GM13976 (cell line): Measurements from ENCODE around the gene POLE3.

ENCODE experiments used
- DNase-seq: peaks from one replicate; pipeline ENCODE4 v3.0.0; 2012; ENCODE audit warnings: low spot score
- CTCF ChIP-seq: IDR thresholded peaks from 2 replicates; pipeline ENCODE4 v1.5.1; 2012; ENCODE audit warnings: borderline replicate concordance, mild to moderate bottlenecking; ENCODE audit not compliant: insufficient read depth; ENCODE audit errors: extremely low read depth, missing control alignments, control extremely low read depth
- in situ Hi-C: fragments of 300-500 bp; cut with MboI; formaldehyde crosslinking; loops from one replicate; pipeline ENCODE4 v1.12.0; 2022; ENCODE audit warnings: low sequenced_read_pairs, mixed read lengths, inconsistent platforms; ENCODE audit not compliant: unreplicated experiment

Gene POLE3

GRCh38 chr9:113376634-113377567 lies 33.6 kb downstream of the POLE3 start, which contains the start of gene HDHD3:
Gene HDHD3, minus strand, starts transcription at chr9:113376986. Its CDS starts 2,632 bp downstream, at chr9:113374354.
- DNase-seq = peak; percentile 96
- in situ Hi-C loops = no loop called here
- TF ChIP-seq CTCF = no peak

- no peak for TF ChIP-seq CTCF
- in situ Hi-C loops = no loop called here
- DNase-seq = no peak
Measured at GRCh38 chr9:113375057-113376023, 35.1 kb downstream of the POLE3 start.

DNA sequence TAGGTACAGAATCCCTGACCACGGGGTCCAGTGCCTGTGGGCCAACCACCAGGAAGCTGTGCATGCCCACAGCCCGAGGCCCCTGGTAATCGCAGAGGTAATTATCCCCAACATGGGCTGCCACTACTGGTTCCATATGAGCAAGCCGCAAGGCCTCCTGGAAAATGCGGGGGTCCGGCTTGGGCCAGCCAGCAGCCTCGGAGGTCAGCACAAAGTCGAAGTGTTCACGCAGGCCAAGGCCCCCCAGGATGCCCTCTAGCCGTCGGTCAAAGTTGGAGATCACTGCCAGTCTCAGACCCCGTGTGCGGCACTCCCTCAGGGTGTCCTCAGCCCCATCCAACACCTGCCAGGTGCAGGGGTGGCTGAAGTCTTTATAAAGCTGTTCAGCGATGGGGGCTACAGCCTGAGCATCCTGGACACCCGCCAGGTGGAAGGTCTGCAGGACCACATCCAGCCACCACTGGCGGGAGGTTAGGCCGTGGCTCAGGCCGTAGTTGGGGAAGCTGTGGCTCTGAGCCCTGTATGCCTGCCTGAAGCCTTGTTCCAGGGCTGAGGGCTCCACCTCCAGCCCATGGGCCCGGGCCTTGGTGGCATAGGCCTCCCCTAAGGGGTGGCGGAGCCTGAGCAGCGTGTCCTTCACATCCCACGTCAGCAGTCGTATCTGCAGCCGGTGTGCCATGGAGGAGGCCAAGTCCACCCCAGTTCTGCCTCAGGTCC lies 36.6 kb downstream of the POLE3 start:
- TF ChIP-seq CTCF = no peak
- in situ Hi-C loops = no loop called here
- no peak for DNase-seq

- in situ Hi-C loops = no loop called here
- DNase-seq = no peak
- TF ChIP-seq CTCF = no peak
Measured at GRCh38 chr9:113373256-113373655, 37.2 kb downstream of the POLE3 start.

DNA sequence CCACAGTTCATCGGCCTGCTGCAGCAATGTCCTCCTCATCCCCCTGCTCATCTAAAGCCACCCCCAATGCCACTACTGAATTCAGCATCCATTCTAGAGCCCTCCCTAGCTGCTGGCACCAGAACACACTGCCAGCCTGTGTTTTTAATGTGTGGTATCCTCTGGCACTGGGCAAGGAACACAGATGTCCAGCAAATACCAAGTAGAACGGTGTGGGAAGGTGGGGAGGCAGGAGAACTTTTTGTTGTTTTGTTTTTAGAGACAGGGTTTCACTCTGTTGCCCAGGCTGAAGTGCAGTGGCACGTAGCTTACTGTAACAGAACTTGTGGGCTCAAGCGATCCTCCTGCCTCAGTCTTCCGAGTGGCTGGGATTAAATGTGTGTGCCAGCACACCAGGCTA lies 38.4 kb downstream of the POLE3 start:
- DNase-seq = no peak
- in situ Hi-C loops = no loop called here
- no peak for TF ChIP-seq CTCF

- DNase-seq = no peak
- in situ Hi-C loops = no loop called here
Measured at GRCh38 chr9:113370806-113371325, 39.6 kb downstream of the POLE3 start.

More at GRCh38 chr9:113370806-113371325, 39.6 kb downstream of the POLE3 start:
- no peak for TF ChIP-seq CTCF
